Heart right ventricle (tissue), 16 donors: ENCODE results near the gene MGMT. TPM values are rescaled to one million over a fixed set of nuclear protein-coding genes. Genes with fewer than 3 reads are reported as not detected.

ENCODE experiments used
- ATAC-seq, 8 donors: fragments of 200-7000 bp; cut with Tn5 transposase; one replicate each; pipeline ENCODE4 v1.9.1; 2020; ENCODE audit warnings: mild to moderate bottlenecking in 8 of 8, moderate library complexity in 8 of 8, moderate number of reproducible peaks in 1 of 8
- DNase-seq, 2 donors: peaks; one replicate each; pipeline ENCODE4 v3.0.0-alpha.2; 2020
- H3K27ac ChIP-seq, 10 donors: fragments of 200-600 bp; sonication (generic) in 2 of 10; one replicate each; pipeline versions ENCODE4 v1.5.0 to v1.8.0; 2020 to 2022; ENCODE audit warnings: mild to moderate bottlenecking in 3 of 10
- H3K27me3 ChIP-seq, 7 donors: fragments of 200-600 bp; one replicate each; pipeline ENCODE4 v1.8.0; 2021 to 2022; ENCODE audit warnings: mild to moderate bottlenecking in 2 of 7
- H3K36me3 ChIP-seq, 9 donors: fragments of 200-600 bp; sonication (generic) in 1 of 9; one replicate each; pipeline versions ENCODE4 v1.5.0 to v1.8.0; 2020 to 2022; ENCODE audit warnings: mild to moderate bottlenecking in 2 of 9
- H3K4me1 ChIP-seq, 9 donors: fragments of 200-600 bp; sonication (generic) in 1 of 9; one replicate each; pipeline versions ENCODE4 v1.5.0 to v1.8.0; 2020 to 2022; ENCODE audit warnings: mild to moderate bottlenecking in 4 of 9
- H3K4me3 ChIP-seq, 10 donors: fragments of 200-600 bp; sonication (generic) in 2 of 10; one replicate each; pipeline versions ENCODE4 v1.5.0 to v1.8.0; 2020 to 2022; ENCODE audit warnings: mild to moderate bottlenecking in 7 of 10, moderate library complexity in 2 of 10
- H3K9me3 ChIP-seq, 11 donors: fragments of 200-600 bp in 10 of 11; sonication (generic) in 2 of 11; one replicate each; pipeline versions ENCODE4 v1.5.0 to v1.8.0; 2013 to 2022; ENCODE audit warnings: mild to moderate bottlenecking in 2 of 11, control low read depth in 1 of 11, moderate library complexity in 1 of 11
- CTCF ChIP-seq, 9 donors: fragments of 200-600 bp; sonication (generic) in 2 of 9; IDR thresholded peaks; one replicate each; pipeline versions ENCODE4 v1.5.0 to v1.8.0; 2021 to 2022; ENCODE audit warnings: antibody characterized with exemption in 9 of 9, mild to moderate bottlenecking in 5 of 9, moderate library complexity in 1 of 9
- WGBS, 2 donors: extraction: QIAGEN DNeasy Blood & Tissue Kit; methylation state at CpG; one replicate each; pipeline ENCODE4 v1.1.7; 2013; ENCODE audit warnings: inconsistent platforms in 1 of 2; 5-methylcytosine and 5-hydroxymethylcytosine counted together
- intact Hi-C, 10 donors: fragments of 100-400 bp; cut with DNase I; formaldehyde crosslinking; loops; one replicate each; pipeline versions ENCODE4 v1.11.1 to v1.14.2; 2022
- polyA plus RNA-seq, 2 donors: library from polyadenylated mRNA; stranded (reverse); fragments of 200-250 nt; gene quantifications; one replicate each; pipeline ENCODE4 v1.2.3, GENCODE V29; 2013
- total RNA-seq, 10 donors: library from RNA; stranded (reverse); fragmentation: NEBNext Ultra II Directional in 3 of 10; extraction: Animal tissue kit (Norgen Biotek cat#: 25700) in 3 of 10; gene quantifications; one replicate each; pipeline versions ENCODE4 v1.2.1 to v1.2.4, GENCODE V29; 2021 to 2023
- donor health status: Arrhythmogenic right ventricular cardiomyopathy.
- donor health status: ischemic (EF 13 %, LVEDD 7.1; RV severe dilation, severe dysfunction).
- donor health status: healthy with polysubstance abuse.
- donor health status: DM: no; HTN: yes; CAD: no.
- donor health status: DM: no; HTN: no; CAD: no.
- donor health status: ischemic (EF 25% LVEDD 6.9; RV normal size, moderate dysfunction).
- donor health status: ischemic (EF 25% LVEDD 5.7; RV mildly dilated, moderate dysfunction).
- donor health status: healthy.
- donor health status: DM: yes; HTN: yes; CAD: no.
- donor health status: Ischemic cardiomyopathy.
- donor health status: ischemic (EF 35%, LVEDD 5.7; RV mildly dilated, moderate dysfunction).
- donor health status: nonischemic (EF 11% LVEDD 7.7; RV severe dilation, severe dysfunction).
- donor health status: DM: yes; HTN: yes; CAD: no.
- donor health status: PGD.
- donor health status: ischemic (EF 29% LVEDD 5.4; RV normal size, mild dysfunction).
- donor health status: nonischemic (EF 23%, LVEDD 6.1; RV moderate dilation, normal function).

The MGMT gene
- total and polyA plus RNA-seq, 12 donors = 8.4 to 17.8 (median 12.9) TPM

GRCh38 chr10:129719415-129719739 lies 252.3 kb downstream of the MGMT start:
- Histone ChIP-seq H3K36me3 (peaks cover 0 to 5% (median 0%) of the 10 kb centered on the region in 9 donors), H3K4me1 (peaks cover 0 to 9% (median 0%) of the 10 kb centered on the region in 9 donors), H3K27me3 (no peaks in the 10 kb centered on the region), H3K9me3 (peaks cover 0 to 24% (median 8%) of the 10 kb centered on the region in 11 donors), H3K27ac (no peak overlapping the region), H3K4me3 (no peak overlapping the region)
- intact Hi-C loops = no loop called here
- no peak for TF ChIP-seq CTCF (IDR thresholded peaks at IDR 0.05)
- ATAC-seq (no peak), DNase-seq (no peak)
- WGBS, 2 donors = 91 to 94% methylated on average over 9 of the region's 9 CpGs

- Histone ChIP-seq H3K36me3 (peaks cover 0 to 9% (median 0%) of the 10 kb centered on the region in 9 donors), H3K27ac (no peak overlapping the region), H3K27me3 (no peaks in the 10 kb centered on the region), H3K4me1 (peaks cover 0 to 9% (median 0%) of the 10 kb centered on the region in 9 donors), H3K4me3 (no peak overlapping the region), H3K9me3 (peaks cover 0 to 24% (median 8%) of the 10 kb centered on the region in 11 donors)
- WGBS, 2 donors = 69 to 73% methylated on average over 12 of the region's 12 CpGs
- peak in 6 of 8 donors; percentile 24 to 63 (median 50) for ATAC-seq
- intact Hi-C loops = no loop called here
- TF ChIP-seq CTCF (IDR thresholded peaks at IDR 0.05) = no peak
- no peak for DNase-seq
Observed at GRCh38 chr10:129719889-129720590, 253.0 kb downstream of the MGMT start.

GRCh38 chr10:129725011-129725410 lies 258.0 kb downstream of the MGMT start:
- no peak for TF ChIP-seq CTCF (IDR thresholded peaks at IDR 0.05)
- DNase-seq (no peak), ATAC-seq (no peak)
- peaks cover 0 to 39% (median 8%) of the 10 kb centered on the region in 11 donors for H3K9me3 ChIP-seq
- no peaks in the 10 kb centered on the region for H3K27me3 ChIP-seq
- H3K36me3 ChIP-seq = peaks cover 0 to 18% (median 0%) of the 10 kb centered on the region in 9 donors
- H3K27ac ChIP-seq = no peak overlapping the region
- no peak overlapping the region for H3K4me3 ChIP-seq
- intact Hi-C loops = no loop called here
- 93 to 94% methylated on average over 10 of the region's 10 CpGs for WGBS, 2 donors
- H3K4me1 ChIP-seq = peaks cover 0 to 5% (median 0%) of the 10 kb centered on the region in 9 donors

GRCh38 chr10:129725482-129725881 lies 258.4 kb downstream of the MGMT start:
- WGBS, 2 donors = 95 to 96% methylated on average over 9 of the region's 9 CpGs
- Histone ChIP-seq H3K27me3 (no peaks in the 10 kb centered on the region), H3K27ac (no peak overlapping the region), H3K36me3 (peaks cover 0 to 15% (median 0%) of the 10 kb centered on the region in 9 donors), H3K9me3 (peaks cover 0 to 39% (median 8%) of the 10 kb centered on the region in 11 donors), H3K4me1 (peaks cover 0 to under 1% (median 0%) of the 10 kb centered on the region in 9 donors), H3K4me3 (no peak overlapping the region)
- no peak for TF ChIP-seq CTCF (IDR thresholded peaks at IDR 0.05)
- intact Hi-C loops = no loop called here
- DNase-seq (no peak), ATAC-seq (no peak)
